ENCODE data around the gene RPL38. TPM values are rescaled to one million over a fixed set of nuclear protein-coding genes. Genes with fewer than 3 reads are reported as not detected.

The RPL38 gene
- total RNA-seq, 1 donor from 2014 or later, result 1,104 TPM

- ATAC-seq, result no peak
These were observed 47.0 kb downstream of the RPL38 start for GRCh38 chr17:74250324-74250995.

DNA sequence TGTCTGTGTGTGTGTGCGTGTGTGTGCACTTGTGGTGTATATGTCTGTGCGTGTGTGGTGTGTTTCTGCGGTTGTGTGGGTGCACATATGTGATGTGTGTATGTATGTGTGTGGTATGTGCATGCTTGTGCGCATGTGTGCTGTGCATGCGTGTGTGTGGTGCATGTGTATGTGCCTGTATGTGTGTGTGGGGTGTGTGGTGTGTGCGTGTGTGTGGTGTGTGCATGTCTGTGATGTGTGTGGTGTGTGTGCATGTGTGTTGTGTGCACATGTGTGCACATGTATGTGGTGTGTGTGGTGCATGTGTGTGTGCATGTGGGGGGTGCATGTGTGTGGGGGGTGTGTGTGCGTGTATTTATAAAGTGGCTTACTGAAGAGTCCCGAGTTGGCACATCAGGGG, 47.6 kb downstream of the RPL38 start:
- ATAC-seq, result no peak

- ATAC-seq, result no peak
These were observed 48.1 kb downstream of the RPL38 start for GRCh38 chr17:74251569-74251968.

DNA sequence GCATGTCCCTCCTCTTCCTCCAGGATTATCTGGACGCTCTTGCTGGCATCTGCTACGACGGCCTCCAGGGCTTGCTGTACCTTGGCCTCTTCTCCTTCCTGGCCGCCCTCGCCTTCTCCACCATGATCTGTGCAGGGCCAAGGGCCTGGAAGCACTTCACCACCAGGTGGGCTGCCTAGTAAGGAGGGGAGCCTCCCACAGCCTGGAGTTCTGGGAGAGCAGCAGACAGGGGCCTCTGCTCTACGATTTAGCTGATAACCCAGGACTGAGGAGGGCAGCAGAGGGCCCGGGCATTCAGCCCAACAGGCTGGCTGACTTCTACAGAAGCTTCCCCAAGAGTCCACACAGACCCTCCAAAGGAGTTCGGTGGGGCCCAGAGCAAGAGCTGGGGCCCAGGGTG, 48.7 kb downstream of the RPL38 start:
- no peak for ATAC-seq

- ATAC-seq, result no peak
These were observed 49.6 kb downstream of the RPL38 start for GRCh38 chr17:74253036-74253435.

DNA sequence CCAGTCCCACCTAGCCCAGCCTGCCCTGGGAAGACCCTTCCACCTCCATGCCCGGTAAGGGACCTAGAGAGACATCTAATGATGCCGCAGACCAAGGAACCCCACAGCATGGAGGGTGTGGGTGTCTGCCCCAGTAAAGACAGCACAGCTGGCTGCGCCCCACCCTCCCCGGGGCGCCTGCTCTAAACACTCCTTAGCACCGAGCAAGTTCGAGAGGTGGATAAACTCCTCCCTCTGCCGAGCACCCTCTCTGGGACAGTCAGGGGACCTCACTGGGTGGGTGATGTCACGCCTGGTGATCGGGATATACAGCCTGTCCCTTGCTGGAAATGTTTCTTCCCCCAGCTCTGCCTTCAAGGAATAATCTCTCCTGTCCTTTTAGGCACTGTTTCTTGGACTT, 53.8 kb downstream of the RPL38 start:
- ATAC-seq, result no peak

DNA sequence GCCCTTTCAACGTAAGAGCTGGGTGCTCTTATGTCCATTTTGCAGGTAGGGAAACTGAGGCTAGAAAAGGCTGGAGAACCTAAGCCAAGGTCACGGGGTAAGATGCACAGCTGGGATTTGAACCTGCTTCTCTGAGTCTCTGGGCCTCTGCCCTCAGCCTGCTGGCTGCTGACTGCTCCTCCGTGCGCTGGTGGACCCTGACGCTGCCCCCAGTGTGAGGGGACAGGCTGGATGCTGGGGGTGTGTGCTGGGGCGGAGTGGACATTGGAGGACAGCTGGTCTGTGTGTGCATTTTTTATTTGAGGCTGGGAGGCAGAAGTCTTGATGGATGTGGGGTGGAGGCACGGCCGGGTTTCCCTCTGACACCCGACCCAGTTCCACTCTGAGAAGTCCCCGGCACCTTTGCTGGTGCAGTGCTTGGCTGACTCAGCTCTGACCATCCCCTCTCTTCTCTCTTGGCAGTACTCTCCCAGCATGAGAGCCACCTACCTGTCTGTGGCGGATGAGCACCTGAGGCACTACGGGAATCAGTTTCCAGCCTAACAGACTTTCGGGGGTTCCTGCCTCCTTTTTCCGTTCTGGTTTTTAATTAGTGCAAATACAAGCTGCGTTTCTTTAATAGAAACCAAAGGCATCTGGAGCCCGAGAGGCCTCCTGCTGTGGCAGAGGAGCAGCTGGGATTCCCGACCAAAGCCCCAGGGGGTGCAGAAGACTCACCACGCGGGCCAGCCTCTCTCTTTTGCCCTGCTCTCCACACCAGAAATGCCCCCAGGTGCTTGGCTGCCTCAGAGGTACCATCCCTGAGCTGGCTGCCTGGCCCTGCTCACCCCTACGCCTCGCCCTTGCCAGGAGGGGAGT, 56.4 kb downstream of the RPL38 start:
- peak; percentile 54 for ATAC-seq

Other genes with a start within 250 kb of the RPL38 start
- gene TTYH2, start 9.9 kb downstream of the RPL38 start, total RNA-seq, result 0.88 TPM
- gene DNAI2, start 70.6 kb downstream of the RPL38 start, total RNA-seq, result not detected
- 0.16 TPM for gene KIF19, start 122.5 kb downstream of the RPL38 start, total RNA-seq
- not detected for gene BTBD17, start 158.2 kb downstream of the RPL38 start, total RNA-seq
- gene GPR142, start 163.8 kb downstream of the RPL38 start, total RNA-seq, result not detected
- 13.0 TPM for gene GPRC5C, start 228.4 kb downstream of the RPL38 start, total RNA-seq